PFSK-1 (cell line): ENCODE results near the gene ARL4D.
A peak's percentile ranks its signal among the peaks of the same experiment; 100 is the strongest.

Experiments
- FOXP2 ChIP-seq: optimal IDR thresholded peaks from 2 replicates; pipeline ENCODE3; 2011; ENCODE audit warnings: borderline replicate concordance, control low read depth, inconsistent platforms; ENCODE audit not compliant: insufficient read depth; ENCODE audit errors: extremely low read length, extremely low read depth
- POLR2AphosphoS5 ChIP-seq: IDR thresholded peaks from 2 replicates; pipeline ENCODE4 v1.6.1; 2012; ENCODE audit warnings: low read depth, mild to moderate bottlenecking, control low read depth, low read length, moderate library complexity
- REST ChIP-seq, 2 experiments: IDR thresholded peaks; 2 replicates each; pipeline versions ENCODE4 v1.6.1 to v1.8.0; 2011 to 2012; ENCODE audit warnings: low read depth in 2 of 2, low read length in 2 of 2, control low read depth in 1 of 2, inconsistent platforms in 1 of 2, mild to moderate bottlenecking in 1 of 2, moderate library complexity in 1 of 2; ENCODE audit not compliant: insufficient read depth in 1 of 2
- SIN3A ChIP-seq: IDR thresholded peaks from 2 replicates; pipeline ENCODE4 v1.6.1; 2012; ENCODE audit warnings: mild to moderate bottlenecking, low read length, moderate library complexity, borderline replicate concordance; ENCODE audit not compliant: insufficient read depth
- TAF1 ChIP-seq: IDR thresholded peaks from 2 replicates; pipeline ENCODE4 v1.6.1; 2012; ENCODE audit warnings: low read length, control low read depth, borderline replicate concordance; ENCODE audit not compliant: insufficient read depth

Gene ARL4D

GRCh38 chr17:43363926-43364285, 34.9 kb upstream of the ARL4D start:
- TF ChIP-seq SIN3A: no peak
- no peak for TF ChIP-seq FOXP2
- TF ChIP-seq REST (IDR thresholded peaks at IDR 0.05; ENCODE audit: insufficient read depth in 1 of 2, low read depth in 2 of 2, low read length in 2 of 2): no peak
- TF ChIP-seq TAF1: no peak
- TF ChIP-seq POLR2AphosphoS5: no peak

GRCh38 chr17:43365356-43365755, 33.4 kb upstream of the ARL4D start:
- TF ChIP-seq SIN3A (no peak), FOXP2 (no peak), TAF1 (no peak), POLR2AphosphoS5 (no peak), REST (IDR thresholded peaks at IDR 0.05; ENCODE audit: insufficient read depth in 1 of 2, low read depth in 2 of 2, low read length in 2 of 2) (no peak)

- TF ChIP-seq TAF1: no peak
- no peak for TF ChIP-seq SIN3A
- TF ChIP-seq FOXP2: no peak
- no peak for TF ChIP-seq POLR2AphosphoS5
These were observed 31.7 kb upstream of the ARL4D start for GRCh38 chr17:43366891-43367736.

GRCh38 chr17:43367737-43368242, 31.0 kb upstream of the ARL4D start:
- no peak for TF ChIP-seq FOXP2
- peak; percentile 97 for TF ChIP-seq POLR2AphosphoS5

GRCh38 chr17:43368740-43369506, 29.9 kb upstream of the ARL4D start:
- TF ChIP-seq TAF1 (no peak), SIN3A (no peak), POLR2AphosphoS5 (no peak), REST (IDR thresholded peaks at IDR 0.05; ENCODE audit: insufficient read depth in 1 of 2, low read depth in 2 of 2, low read length in 2 of 2) (no peak), FOXP2 (no peak)

- TF ChIP-seq REST (IDR thresholded peaks at IDR 0.05; ENCODE audit: insufficient read depth in 1 of 2, low read depth in 2 of 2, low read length in 2 of 2): no peak
- no peak for TF ChIP-seq FOXP2
- no peak for TF ChIP-seq TAF1
- no peak for TF ChIP-seq SIN3A
- no peak for TF ChIP-seq POLR2AphosphoS5
These were observed 28.8 kb upstream of the ARL4D start for GRCh38 chr17:43369986-43370385.
